Esophagus squamous epithelium (tissue), 5 donors: ENCODE data around the gene WDFY1. TPM values are rescaled to one million over a fixed set of nuclear protein-coding genes. Genes with fewer than 3 reads are reported as not detected.

Experiments
- DNase-seq: peaks from one replicate; lab custom pipeline; 2025; lab: John Stamatoyannopoulos, UW
- H3K27ac ChIP-seq, 4 donors: fragments of 200-600 bp; sonication (generic); one replicate each; pipeline ENCODE4 v1.5.1; 2016 to 2019; ENCODE audit warnings: mild to moderate bottlenecking in 1 of 4
- H3K27me3 ChIP-seq, 4 donors: fragments of 200-600 bp; sonication (generic); 1 replicate in 3 of 4; 2 replicates in 1 of 4; pipeline versions ENCODE4 v1.5.1 to v1.6.0; 2017 to 2021; ENCODE audit warnings: antibody characterized with exemption in 1 of 4
- H3K36me3 ChIP-seq, 3 donors: fragments of 200-600 bp; sonication (generic); one replicate each; pipeline ENCODE4 v1.5.1; 2016 to 2019
- H3K4me1 ChIP-seq, 3 donors: fragments of 200-600 bp; sonication (generic); one replicate each; pipeline ENCODE4 v1.5.1; 2017 to 2019
- H3K4me3 ChIP-seq, 4 donors: fragments of 200-600 bp; sonication (generic); 1 replicate in 3 of 4; 2 replicates in 1 of 4; pipeline ENCODE4 v1.5.1; 2016 to 2019; ENCODE audit warnings: mild to moderate bottlenecking in 2 of 4, moderate library complexity in 1 of 4
- H3K9me3 ChIP-seq, 3 donors: fragments of 200-600 bp; sonication (generic); one replicate each; pipeline ENCODE4 v1.5.1; 2016 to 2019
- POLR2A ChIP-seq, 4 donors: fragments of 450-650 bp; IDR thresholded peaks; one replicate each; pipeline ENCODE4 v1.6.1; 2017; ENCODE audit warnings: antibody characterized with exemption in 4 of 4, mild to moderate bottlenecking in 4 of 4, moderate library complexity in 3 of 4
- WGBS, 2 donors: methylation state at CpG; one replicate each; pipeline ENCODE4 v1.1.5; 2018; 5-methylcytosine and 5-hydroxymethylcytosine counted together
- intact Hi-C: fragments of 100-400 bp; cut with DNase I; formaldehyde crosslinking; loops from one replicate; pipeline ENCODE4 v1.15.0; 2022
- total RNA-seq, 4 donors: library from RNA; depleted of rRNA; stranded (reverse); fragments of >200 nt; gene quantifications; one replicate each; pipeline ENCODE4 v1.1.0, GENCODE V29; 2016
- TF ChIP-seq, protein P1 (sequence below), 6 experiments: fragments of 450-650 bp in 4 of 6; fragments of 200-600 bp in 2 of 6; sonication (generic) in 2 of 6; IDR thresholded peaks; one replicate each; pipeline ENCODE4 v1.5.1; 2016 to 2019; ENCODE audit warnings: antibody characterized with exemption in 6 of 6, mild to moderate bottlenecking in 4 of 6, moderate library complexity in 4 of 6
- donor health status: DM: yes; HTN: yes; CAD: no.

The WDFY1 gene
- total RNA-seq, 4 donors from 2014 or later = 13.8 to 36.4 (median 21.3) TPM

DNA sequence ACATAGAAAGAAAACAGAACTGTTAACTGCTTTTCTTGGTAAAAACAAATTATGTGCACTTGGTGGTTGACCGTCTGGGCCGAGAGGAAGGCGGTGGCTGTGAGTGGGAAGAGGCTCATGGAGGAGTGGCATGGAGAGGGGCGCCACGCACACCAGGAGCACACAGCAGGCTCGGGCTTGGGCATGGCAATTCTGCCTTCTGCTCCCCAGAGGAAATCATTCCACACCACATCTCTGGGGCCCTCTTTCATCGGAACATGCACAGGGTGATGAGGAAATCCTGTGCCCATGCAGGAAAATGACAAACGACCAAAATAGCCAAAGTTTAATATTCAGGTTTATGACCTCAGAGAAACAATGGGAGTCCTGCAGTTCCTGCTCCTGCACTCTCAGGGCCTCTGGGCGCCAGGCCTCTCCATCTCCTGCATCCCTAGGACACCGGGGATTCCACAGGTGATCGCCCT, 26.4 kb downstream of the WDFY1 start:
- Histone ChIP-seq H3K36me3 (peaks cover 0 to 35% (median 0%) of the 10 kb centered on the region in 3 donors), H3K4me1 (peaks cover 0 to 24% (median 6%) of the 10 kb centered on the region in 3 donors), H3K9me3 (no peaks in the 10 kb centered on the region), H3K27me3 (no peaks in the 10 kb centered on the region), H3K27ac (no peak overlapping the region), H3K4me3 (no peak overlapping the region)
- intact Hi-C loops = no loop called here
- no peak for DNase-seq
- TF ChIP-seq POLR2A (IDR thresholded peaks at IDR 0.05) = no peak
- TF ChIP-seq, protein P1, sequence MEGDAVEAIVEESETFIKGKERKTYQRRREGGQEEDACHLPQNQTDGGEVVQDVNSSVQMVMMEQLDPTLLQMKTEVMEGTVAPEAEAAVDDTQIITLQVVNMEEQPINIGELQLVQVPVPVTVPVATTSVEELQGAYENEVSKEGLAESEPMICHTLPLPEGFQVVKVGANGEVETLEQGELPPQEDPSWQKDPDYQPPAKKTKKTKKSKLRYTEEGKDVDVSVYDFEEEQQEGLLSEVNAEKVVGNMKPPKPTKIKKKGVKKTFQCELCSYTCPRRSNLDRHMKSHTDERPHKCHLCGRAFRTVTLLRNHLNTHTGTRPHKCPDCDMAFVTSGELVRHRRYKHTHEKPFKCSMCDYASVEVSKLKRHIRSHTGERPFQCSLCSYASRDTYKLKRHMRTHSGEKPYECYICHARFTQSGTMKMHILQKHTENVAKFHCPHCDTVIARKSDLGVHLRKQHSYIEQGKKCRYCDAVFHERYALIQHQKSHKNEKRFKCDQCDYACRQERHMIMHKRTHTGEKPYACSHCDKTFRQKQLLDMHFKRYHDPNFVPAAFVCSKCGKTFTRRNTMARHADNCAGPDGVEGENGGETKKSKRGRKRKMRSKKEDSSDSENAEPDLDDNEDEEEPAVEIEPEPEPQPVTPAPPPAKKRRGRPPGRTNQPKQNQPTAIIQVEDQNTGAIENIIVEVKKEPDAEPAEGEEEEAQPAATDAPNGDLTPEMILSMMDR (IDR thresholded peaks at IDR 0.05) = no peak
- WGBS, 2 donors = 73 to 74% methylated on average over 11 of the region's 11 CpGs

DNA sequence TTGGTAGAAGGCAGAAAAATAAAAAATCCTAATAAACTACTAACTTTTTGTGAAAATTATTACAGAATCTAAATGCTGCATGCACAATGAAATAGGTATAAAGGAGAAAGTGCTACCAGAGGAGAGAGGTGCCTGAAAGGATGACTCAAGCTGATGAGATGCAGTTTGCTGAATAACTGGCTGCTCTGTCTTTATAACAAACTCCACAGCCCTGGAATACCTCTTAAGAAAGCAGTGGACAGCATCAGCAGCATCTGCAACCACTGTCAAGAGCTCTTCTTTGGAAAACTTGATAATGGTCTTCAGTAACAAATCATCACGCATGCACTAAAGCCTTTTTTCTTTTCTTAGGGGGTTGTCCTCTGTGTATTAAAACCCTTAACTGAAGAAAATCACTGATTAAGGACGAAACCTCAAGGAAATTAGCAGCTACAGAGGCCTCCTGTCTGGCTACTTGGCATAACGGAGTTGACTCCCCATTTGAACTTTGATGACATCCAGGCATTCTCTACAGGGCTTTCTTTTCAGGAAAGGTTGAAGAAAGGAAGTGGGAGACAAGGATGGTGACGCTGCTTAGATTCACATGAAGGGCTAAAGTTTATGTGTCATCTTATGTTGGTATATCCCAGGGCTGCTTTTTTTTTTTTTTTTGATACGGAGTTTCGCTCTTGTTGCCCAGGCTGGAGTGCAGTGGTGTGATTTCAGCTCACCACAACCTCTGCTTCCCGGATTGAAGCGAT, 28.8 kb downstream of the WDFY1 start:
- Histone ChIP-seq H3K4me3 (no peak overlapping the region), H3K27ac (no peak overlapping the region), H3K9me3 (no peaks in the 10 kb centered on the region), H3K27me3 (no peaks in the 10 kb centered on the region), H3K4me1 (peaks cover 0 to 18% (median 6%) of the 10 kb centered on the region in 3 donors), H3K36me3 (peaks cover 0 to 49% (median 0%) of the 10 kb centered on the region in 3 donors)
- 85 to 91% methylated on average over 8 of the region's 8 CpGs for WGBS, 2 donors
- DNase-seq = no peak
- TF ChIP-seq, protein P1 (IDR thresholded peaks at IDR 0.05) = no peak
- no peak for TF ChIP-seq POLR2A (IDR thresholded peaks at IDR 0.05)
- intact Hi-C loops = no loop called here

DNA sequence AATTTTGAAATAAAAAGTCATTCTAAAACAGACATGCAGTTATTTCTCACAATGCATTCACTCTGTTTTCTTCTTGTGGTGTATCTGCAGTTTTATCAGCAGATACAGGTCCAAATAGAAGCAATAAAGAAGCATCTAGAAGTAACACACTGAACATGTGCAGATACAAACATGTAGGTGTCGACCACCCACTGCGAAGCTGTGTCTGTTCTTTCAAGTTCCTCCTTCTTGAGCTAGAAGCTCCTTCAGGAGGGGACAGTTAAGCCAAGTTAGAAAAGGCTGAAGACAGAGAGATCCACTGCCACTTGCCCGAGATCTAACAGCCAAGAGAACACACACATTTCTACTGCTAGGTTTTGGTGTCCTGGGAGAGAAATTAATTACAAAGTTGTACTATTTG, 30.1 kb downstream of the WDFY1 start:
- no peak overlapping the region for H3K4me3 ChIP-seq
- no peak overlapping the region for H3K27ac ChIP-seq
- intact Hi-C loops = no loop called here
- no peaks in the 10 kb centered on the region for H3K9me3 ChIP-seq
- WGBS, 2 donors = 77 to 84% methylated on average over 3 of the region's 3 CpGs
- H3K27me3 ChIP-seq = no peaks in the 10 kb centered on the region
- TF ChIP-seq, protein P1 (IDR thresholded peaks at IDR 0.05) = no peak
- no peak for TF ChIP-seq POLR2A (IDR thresholded peaks at IDR 0.05)
- peaks cover 0 to 49% (median 0%) of the 10 kb centered on the region in 3 donors for H3K36me3 ChIP-seq
- H3K4me1 ChIP-seq = peaks cover 0 to 11% (median 2%) of the 10 kb centered on the region in 3 donors
- DNase-seq = no peak

DNA sequence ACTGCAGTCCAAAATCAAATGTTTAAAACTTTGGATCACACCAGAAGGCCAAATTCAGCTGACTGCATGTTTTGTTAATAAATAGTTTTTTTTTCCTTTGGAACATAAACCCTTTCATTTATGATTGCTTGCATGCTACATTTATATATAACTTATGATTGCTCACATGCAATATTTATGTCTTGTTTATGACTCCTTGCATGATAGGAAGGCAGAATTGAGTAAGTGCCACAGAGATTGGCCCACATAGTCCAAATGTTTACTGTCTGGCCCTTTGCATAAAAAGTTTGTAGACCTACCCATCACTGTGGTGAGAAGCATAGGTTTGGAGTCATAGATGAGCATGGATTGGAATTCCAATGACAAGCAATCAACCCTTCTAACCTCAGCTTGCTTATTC, 30.8 kb downstream of the WDFY1 start:
- H3K27me3 ChIP-seq = no peaks in the 10 kb centered on the region
- H3K9me3 ChIP-seq = no peaks in the 10 kb centered on the region
- no peak overlapping the region for H3K4me3 ChIP-seq
- TF ChIP-seq, protein P1 (IDR thresholded peaks at IDR 0.05) = no peak
- no peak for TF ChIP-seq POLR2A (IDR thresholded peaks at IDR 0.05)
- H3K36me3 ChIP-seq = peaks cover 0 to 49% (median 0%) of the 10 kb centered on the region in 3 donors
- peaks cover 0 to 6% (median 0%) of the 10 kb centered on the region in 3 donors for H3K4me1 ChIP-seq
- DNase-seq = no peak
- H3K27ac ChIP-seq = no peak overlapping the region
- intact Hi-C loops = no loop called here

DNA sequence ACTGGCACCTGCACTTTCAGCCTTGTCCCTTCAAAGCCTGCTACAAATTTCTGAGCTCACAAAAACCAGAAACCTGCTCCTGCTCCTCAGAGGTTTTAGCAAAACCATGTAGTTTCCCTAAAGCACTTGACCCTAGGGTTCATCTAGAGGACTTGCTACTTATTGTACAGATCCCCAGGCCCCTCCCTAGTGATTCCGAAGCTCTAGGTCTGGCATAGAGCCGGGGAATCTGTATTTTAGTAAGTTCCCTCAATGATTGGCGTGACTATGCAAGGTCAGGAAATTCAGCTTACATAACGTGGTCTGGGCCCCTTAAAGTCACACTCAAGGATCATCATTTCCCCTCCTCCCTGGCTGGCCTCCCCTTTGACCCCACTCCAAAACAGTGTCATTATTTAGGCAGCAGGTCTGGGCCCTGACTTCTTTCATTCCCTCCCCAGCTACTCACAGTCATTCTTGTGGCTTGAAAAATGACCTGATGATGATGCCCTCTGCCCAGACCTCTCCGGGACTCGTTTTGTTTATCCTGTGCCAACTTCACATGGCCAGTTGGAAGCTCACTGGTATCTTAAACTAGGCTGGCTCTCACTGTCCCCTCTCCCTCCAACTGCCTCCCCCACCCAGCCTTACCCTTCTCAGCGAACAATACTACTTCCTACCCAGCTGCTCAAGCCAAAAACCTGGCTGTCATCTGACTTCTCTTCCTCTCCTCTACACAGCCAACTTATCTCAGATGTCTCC, 36.0 kb downstream of the WDFY1 start:
- H3K27ac ChIP-seq = no peak overlapping the region
- TF ChIP-seq, protein P1 (IDR thresholded peaks at IDR 0.05) = no peak
- TF ChIP-seq POLR2A (IDR thresholded peaks at IDR 0.05) = no peak
- H3K4me1 ChIP-seq = no peaks in the 10 kb centered on the region
- 63 to 73% methylated on average over 5 to 7 of the region's 7 CpGs for WGBS, 2 donors
- no peaks in the 10 kb centered on the region for H3K9me3 ChIP-seq
- no peaks in the 10 kb centered on the region for H3K27me3 ChIP-seq
- peaks cover 0 to 28% (median 8%) of the 10 kb centered on the region in 3 donors for H3K36me3 ChIP-seq
- H3K4me3 ChIP-seq = no peak overlapping the region
- no peak for DNase-seq
- intact Hi-C loops = no loop called here
